HEK293 (cell line): ENCODE results near the gene PIK3C2G.

Experiments
- PRDM1 ChIP-seq: fragments of 450-650 bp; formaldehyde crosslinking; IDR thresholded peaks from 2 replicates; pipeline ENCODE4; 2016; ENCODE audit warnings: missing biosample characterization, missing genetic modification characterization
- SETDB1 ChIP-seq: IDR thresholded peaks from one replicate; pipeline ENCODE4 v1.6.1; 2017; ENCODE audit warnings: mild to moderate bottlenecking, low read length, moderate library complexity, mixed read lengths; ENCODE audit not compliant: insufficient read length
- YY1 ChIP-seq: fragments of 450-650 bp; formaldehyde crosslinking; IDR thresholded peaks from 2 replicates; pipeline ENCODE4 v1.5.1; 2018; ENCODE audit warnings: missing biosample characterization, missing genetic modification characterization
- ZBTB1 ChIP-seq: fragments of 450-650 bp; formaldehyde crosslinking; IDR thresholded peaks from 2 replicates; pipeline ENCODE4 v1.5.1; 2016; ENCODE audit warnings: missing biosample characterization, missing genetic modification characterization
- ZNF174 ChIP-seq: fragments of 450-650 bp; formaldehyde crosslinking; IDR thresholded peaks from 2 replicates; pipeline ENCODE4 v1.5.0; 2017; ENCODE audit warnings: missing biosample characterization, mild to moderate bottlenecking, missing genetic modification characterization
- ZNF223 ChIP-seq: fragments of 450-650 bp; formaldehyde crosslinking; IDR thresholded peaks from 2 replicates; pipeline ENCODE4 v1.5.1; 2016; ENCODE audit warnings: missing biosample characterization, missing genetic modification characterization
- ZNF416 ChIP-seq: fragments of 450-650 bp; formaldehyde crosslinking; IDR thresholded peaks from 2 replicates; pipeline ENCODE4 v1.5.1; 2016; ENCODE audit warnings: missing biosample characterization, missing genetic modification characterization
- ZNF530 ChIP-seq: fragments of 450-650 bp; formaldehyde crosslinking; IDR thresholded peaks from 2 replicates; pipeline ENCODE4 v1.5.1; 2016; ENCODE audit warnings: low read depth, missing biosample characterization, missing genetic modification characterization
- ZNF561 ChIP-seq: fragments of 450-650 bp; IDR thresholded peaks from 2 replicates; pipeline ENCODE4 v1.5.1; 2018; ENCODE audit warnings: missing biosample characterization, missing genetic modification characterization, borderline replicate concordance
- ZNF629 ChIP-seq: fragments of 450-650 bp; formaldehyde crosslinking; IDR thresholded peaks from 2 replicates; pipeline ENCODE4 v1.5.1; 2017; ENCODE audit warnings: missing biosample characterization, missing genetic modification characterization
- TF ChIP-seq, protein P1 (sequence below): fragments of 450-650 bp; formaldehyde crosslinking; IDR thresholded peaks from 2 replicates; pipeline ENCODE4 v1.5.1; 2016; ENCODE audit warnings: missing biosample characterization, missing genetic modification characterization
- TF ChIP-seq, protein P2 (sequence below): IDR thresholded peaks from 2 replicates; pipeline ENCODE4 v1.6.1; 2011; ENCODE audit warnings: mild to moderate bottlenecking, low read depth, low read length, borderline replicate concordance
- TF ChIP-seq, protein P3 (sequence below): fragments of 450-650 bp; formaldehyde crosslinking; conservative IDR thresholded peaks from 2 replicates; pipeline ENCODE4 v1.5.1; 2016; ENCODE audit warnings: low read depth, missing biosample characterization, missing genetic modification characterization

DNA sequence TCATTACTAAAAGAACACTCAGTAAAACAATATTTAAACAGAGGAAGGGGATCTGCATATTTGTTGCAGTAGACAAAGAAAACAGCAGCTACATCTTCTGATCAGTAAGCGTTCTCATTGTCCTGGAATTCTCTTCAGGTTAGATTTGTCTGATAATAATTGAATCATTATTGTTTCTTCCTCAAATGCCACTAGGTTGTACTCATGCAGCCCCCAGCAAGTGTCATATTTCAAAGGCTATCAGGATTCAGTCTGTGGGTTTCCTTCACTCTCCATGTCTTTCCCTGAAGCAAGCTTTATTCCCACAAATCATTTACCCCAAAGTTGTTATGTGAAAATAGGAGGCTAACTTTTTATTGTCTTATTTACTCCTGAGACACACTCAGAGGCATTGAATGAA is 14.7 kb downstream of the PIK3C2G start:
- TF ChIP-seq, protein P1, sequence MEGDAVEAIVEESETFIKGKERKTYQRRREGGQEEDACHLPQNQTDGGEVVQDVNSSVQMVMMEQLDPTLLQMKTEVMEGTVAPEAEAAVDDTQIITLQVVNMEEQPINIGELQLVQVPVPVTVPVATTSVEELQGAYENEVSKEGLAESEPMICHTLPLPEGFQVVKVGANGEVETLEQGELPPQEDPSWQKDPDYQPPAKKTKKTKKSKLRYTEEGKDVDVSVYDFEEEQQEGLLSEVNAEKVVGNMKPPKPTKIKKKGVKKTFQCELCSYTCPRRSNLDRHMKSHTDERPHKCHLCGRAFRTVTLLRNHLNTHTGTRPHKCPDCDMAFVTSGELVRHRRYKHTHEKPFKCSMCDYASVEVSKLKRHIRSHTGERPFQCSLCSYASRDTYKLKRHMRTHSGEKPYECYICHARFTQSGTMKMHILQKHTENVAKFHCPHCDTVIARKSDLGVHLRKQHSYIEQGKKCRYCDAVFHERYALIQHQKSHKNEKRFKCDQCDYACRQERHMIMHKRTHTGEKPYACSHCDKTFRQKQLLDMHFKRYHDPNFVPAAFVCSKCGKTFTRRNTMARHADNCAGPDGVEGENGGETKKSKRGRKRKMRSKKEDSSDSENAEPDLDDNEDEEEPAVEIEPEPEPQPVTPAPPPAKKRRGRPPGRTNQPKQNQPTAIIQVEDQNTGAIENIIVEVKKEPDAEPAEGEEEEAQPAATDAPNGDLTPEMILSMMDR (tag by site-specific recombination), result no peak
- TF ChIP-seq ZNF629 (tag by site-specific recombination) (no peak), YY1 (no peak), PRDM1 (tag by site-specific recombination) (no peak), ZNF174 (tag by site-specific recombination) (no peak), ZNF530 (tag by site-specific recombination) (no peak), ZBTB1 (tag by site-specific recombination) (no peak), ZNF561 (tag by site-specific recombination) (no peak), ZNF416 (tag by site-specific recombination) (no peak), SETDB1 (no peak), ZNF223 (no peak)
- TF ChIP-seq, protein P2, sequence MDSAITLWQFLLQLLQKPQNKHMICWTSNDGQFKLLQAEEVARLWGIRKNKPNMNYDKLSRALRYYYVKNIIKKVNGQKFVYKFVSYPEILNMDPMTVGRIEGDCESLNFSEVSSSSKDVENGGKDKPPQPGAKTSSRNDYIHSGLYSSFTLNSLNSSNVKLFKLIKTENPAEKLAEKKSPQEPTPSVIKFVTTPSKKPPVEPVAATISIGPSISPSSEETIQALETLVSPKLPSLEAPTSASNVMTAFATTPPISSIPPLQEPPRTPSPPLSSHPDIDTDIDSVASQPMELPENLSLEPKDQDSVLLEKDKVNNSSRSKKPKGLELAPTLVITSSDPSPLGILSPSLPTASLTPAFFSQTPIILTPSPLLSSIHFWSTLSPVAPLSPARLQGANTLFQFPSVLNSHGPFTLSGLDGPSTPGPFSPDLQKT, result no peak
- TF ChIP-seq, protein P3, sequence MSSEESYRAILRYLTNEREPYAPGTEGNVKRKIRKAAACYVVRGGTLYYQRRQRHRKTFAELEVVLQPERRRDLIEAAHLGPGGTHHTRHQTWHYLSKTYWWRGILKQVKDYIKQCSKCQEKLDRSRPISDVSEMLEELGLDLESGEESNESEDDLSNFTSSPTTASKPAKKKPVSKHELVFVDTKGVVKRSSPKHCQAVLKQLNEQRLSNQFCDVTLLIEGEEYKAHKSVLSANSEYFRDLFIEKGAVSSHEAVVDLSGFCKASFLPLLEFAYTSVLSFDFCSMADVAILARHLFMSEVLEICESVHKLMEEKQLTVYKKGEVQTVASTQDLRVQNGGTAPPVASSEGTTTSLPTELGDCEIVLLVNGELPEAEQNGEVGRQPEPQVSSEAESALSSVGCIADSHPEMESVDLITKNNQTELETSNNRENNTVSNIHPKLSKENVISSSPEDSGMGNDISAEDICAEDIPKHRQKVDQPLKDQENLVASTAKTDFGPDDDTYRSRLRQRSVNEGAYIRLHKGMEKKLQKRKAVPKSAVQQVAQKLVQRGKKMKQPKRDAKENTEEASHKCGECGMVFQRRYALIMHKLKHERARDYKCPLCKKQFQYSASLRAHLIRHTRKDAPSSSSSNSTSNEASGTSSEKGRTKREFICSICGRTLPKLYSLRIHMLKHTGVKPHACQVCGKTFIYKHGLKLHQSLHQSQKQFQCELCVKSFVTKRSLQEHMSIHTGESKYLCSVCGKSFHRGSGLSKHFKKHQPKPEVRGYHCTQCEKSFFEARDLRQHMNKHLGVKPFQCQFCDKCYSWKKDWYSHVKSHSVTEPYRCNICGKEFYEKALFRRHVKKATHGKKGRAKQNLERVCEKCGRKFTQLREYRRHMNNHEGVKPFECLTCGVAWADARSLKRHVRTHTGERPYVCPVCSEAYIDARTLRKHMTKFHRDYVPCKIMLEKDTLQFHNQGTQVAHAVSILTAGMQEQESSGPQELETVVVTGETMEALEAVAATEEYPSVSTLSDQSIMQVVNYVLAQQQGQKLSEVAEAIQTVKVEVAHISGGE, result no peak
